A549 (cell line): ENCODE measurements around the gene NEK5. TPM values are rescaled to one million over a fixed set of nuclear protein-coding genes. Genes with fewer than 3 reads are reported as not detected.

Experiments used
- ATAC-seq, 2 experiments: fragments of 200-7000 bp in 1 of 2; fragments of >200 bp in 1 of 2; cut with Nextera tagmentation in 1 of 2; cut with Tn5 transposase in 1 of 2; 3 replicates each; pipeline versions ENCODE4 v1.8.0 to v1.9.1; 2018 to 2020; ENCODE audit warnings: mild to moderate bottlenecking in 1 of 2, moderate library complexity in 1 of 2
- CTCF ChIA-PET: fragments of 300-600 bp; sonication (Branson Sonifier 250); formaldehyde crosslinking; extraction: SDS; loops from one replicate; lab custom pipeline; 2021; ENCODE audit warnings: antibody characterized with exemption, inconsistent platforms; lab: Yijun Ruan, JAX
- POLR2A ChIA-PET: fragments of 350-600 bp; formaldehyde crosslinking; extraction: SDS; loops from one replicate; lab custom pipeline; 2021; ENCODE audit warnings: antibody characterized with exemption, inconsistent platforms; lab: Yijun Ruan, JAX
- DNase-seq, 2 experiments: peaks; one replicate each; pipeline versions ENCODE4 v3.0.0 to v3.0.0-alpha.2; 2011 to 2016; ENCODE audit warnings: low read depth in 1 of 2, low spot score in 1 of 2
- FAIRE-seq: peaks from 2 replicates; lab custom pipeline; 2011; peaks lifted over from hg19 to GRCh38; lab: Jason Lieb, UNC
- H3K27ac ChIP-seq, 2 experiments: fragments of >200 bp; sonication (Bioruptor Twin); formaldehyde crosslinking; 3 replicates each; pipeline ENCODE4 v1.5.1; 2016 to 2017
- H3K4me1 ChIP-seq: fragments of >200 bp; sonication (Bioruptor Twin); formaldehyde crosslinking; 3 replicates; pipeline ENCODE4 v1.6.1; 2016
- H3K4me2 ChIP-seq: fragments of >200 bp; sonication (Bioruptor Twin); formaldehyde crosslinking; 3 replicates; pipeline ENCODE4 v1.6.1; 2016
- H3K4me3 ChIP-seq: fragments of >200 bp; sonication (Bioruptor Twin); formaldehyde crosslinking; 3 replicates; pipeline ENCODE4 v1.5.1; 2016
- H3K9me3 ChIP-seq: fragments of >200 bp; sonication (Bioruptor Twin); formaldehyde crosslinking; 3 replicates; pipeline ENCODE4 v1.6.1; 2016
- BCL3 ChIP-seq: fragments of >200 bp; sonication (Bioruptor Twin); formaldehyde crosslinking; IDR thresholded peaks from 3 replicates; pipeline ENCODE4 v1.6.1; 2016
- CEBPB ChIP-seq, 2 experiments: fragments of >200 bp in 1 of 2; sonication (Bioruptor Twin) in 1 of 2; formaldehyde crosslinking in 1 of 2; IDR thresholded peaks; 2 replicates each; pipeline ENCODE4 v1.6.1; 2012 to 2016
- CHD2 ChIP-seq: fragments of 150-350 bp; IDR thresholded peaks from 2 replicates; pipeline ENCODE4 v1.6.1; 2014; ENCODE audit warnings: low read length; ENCODE audit not compliant: partially characterized antibody
- ESRRA ChIP-seq: fragments of 150-350 bp; IDR thresholded peaks from 2 replicates; pipeline ENCODE4 v1.6.1; 2014; ENCODE audit warnings: mild to moderate bottlenecking, low read length, borderline replicate concordance
- FOSB ChIP-seq: fragments of 250-450 bp; sonication (Bioruptor Pico); IDR thresholded peaks from 2 replicates; pipeline ENCODE4 v1.5.0; 2020; ENCODE audit warnings: mild to moderate bottlenecking, moderate library complexity
- FOSL2 ChIP-seq, 2 experiments: fragments of 450-650 bp in 1 of 2; fragments of >200 bp in 1 of 2; sonication (Bioruptor Twin) in 1 of 2; formaldehyde crosslinking; IDR thresholded peaks; 2 replicates each; pipeline versions ENCODE4 v1.5.0 to v1.6.1; 2016 to 2020; ENCODE audit warnings: mild to moderate bottlenecking in 1 of 2, moderate library complexity in 1 of 2
- FOXS1 ChIP-seq: fragments of 250-450 bp; sonication (Bioruptor Pico); IDR thresholded peaks from 2 replicates; pipeline ENCODE4 v1.5.0; 2020; ENCODE audit warnings: mild to moderate bottlenecking, moderate library complexity
- HDAC2 ChIP-seq: fragments of 200-600 bp; sonication (generic); IDR thresholded peaks from 2 replicates; pipeline ENCODE4 v1.6.1; 2016
- HMGXB4 ChIP-seq: fragments of 250-450 bp; sonication (Bioruptor Pico); IDR thresholded peaks from 2 replicates; pipeline ENCODE4 v1.5.0; 2021; ENCODE audit warnings: mild to moderate bottlenecking, moderate library complexity, borderline replicate concordance
- HOXA7 ChIP-seq: fragments of 250-450 bp; sonication (Bioruptor Pico); IDR thresholded peaks from 2 replicates; pipeline ENCODE4 v1.5.0; 2020; ENCODE audit warnings: mild to moderate bottlenecking, moderate library complexity
- HOXB13 ChIP-seq: fragments of 250-450 bp; sonication (Bioruptor Pico); IDR thresholded peaks from 2 replicates; pipeline ENCODE4 v1.5.0; 2020; ENCODE audit warnings: low read depth, mild to moderate bottlenecking, moderate library complexity
- HOXB5 ChIP-seq: fragments of 250-450 bp; sonication (Bioruptor Pico); IDR thresholded peaks from 2 replicates; pipeline ENCODE4 v1.5.0; 2020; ENCODE audit warnings: mild to moderate bottlenecking, moderate library complexity
- JUNB ChIP-seq: fragments of >200 bp; sonication (Bioruptor Twin); formaldehyde crosslinking; IDR thresholded peaks from 2 replicates; pipeline ENCODE4 v1.6.1; 2016
- KDM1A ChIP-seq: fragments of 200-600 bp; sonication (generic); IDR thresholded peaks from 2 replicates; pipeline ENCODE4 v1.6.1; 2016; ENCODE audit warnings: low read depth, mild to moderate bottlenecking
- MAX ChIP-seq: IDR thresholded peaks from 2 replicates; pipeline ENCODE4 v1.6.1; 2012
- MYC ChIP-seq: IDR thresholded peaks from 2 replicates; pipeline ENCODE4 v1.6.1; 2012; ENCODE audit warnings: mild to moderate bottlenecking, inconsistent platforms, low read length, improper control_type of control experiment, borderline replicate concordance
- NPAS2 ChIP-seq: fragments of 250-450 bp; sonication (Bioruptor Pico); IDR thresholded peaks from 2 replicates; pipeline ENCODE4 v1.8.0; 2022; ENCODE audit warnings: mild to moderate bottlenecking, moderate library complexity, borderline replicate concordance
- PHF8 ChIP-seq: fragments of 200-600 bp; sonication (generic); IDR thresholded peaks from 2 replicates; pipeline ENCODE4 v1.6.1; 2016; ENCODE audit warnings: low read depth, mild to moderate bottlenecking, antibody characterized with exemption, moderate library complexity, borderline replicate concordance
- POLR2A ChIP-seq: IDR thresholded peaks from 2 replicates; pipeline ENCODE4 v1.6.1; 2012; ENCODE audit warnings: mild to moderate bottlenecking, low read length
- RNF2 ChIP-seq: fragments of 200-600 bp; sonication (generic); IDR thresholded peaks from 2 replicates; pipeline ENCODE4 v1.6.1; 2016; ENCODE audit warnings: low read depth, mild to moderate bottlenecking, antibody characterized with exemption, moderate library complexity, borderline replicate concordance
- ZC3H11A ChIP-seq: fragments of 450-650 bp; IDR thresholded peaks from 2 replicates; pipeline ENCODE4 v1.6.1; 2014; ENCODE audit warnings: antibody characterized with exemption, mild to moderate bottlenecking
- ZFP36 ChIP-seq: fragments of 450-650 bp; IDR thresholded peaks from 2 replicates; pipeline ENCODE4 v1.6.1; 2014; ENCODE audit warnings: borderline replicate concordance; ENCODE audit not compliant: partially characterized antibody
- ZSCAN20 ChIP-seq: fragments of 250-450 bp; sonication (Bioruptor Pico); IDR thresholded peaks from 2 replicates; pipeline ENCODE4 v1.8.0; 2022; ENCODE audit warnings: mild to moderate bottlenecking, moderate library complexity
- WGBS: methylation state at CpG from one replicate; pipeline ENCODE4 v1.1.6; 2017; ENCODE audit errors: missing lambda C conversion rate; 5-methylcytosine and 5-hydroxymethylcytosine counted together
- polyA plus RNA-seq, 4 experiments: library from polyadenylated mRNA; depleted of rRNA in 3 of 4; stranded (reverse); fragments of >200 nt; fragmentation: RNase III in 1 of 4; extraction: RNeasy Plus Mini Kit Qiagen cat#74134 plus additional on column Dnase treatment in 1 of 4; gene quantifications; 2 replicates in 3 of 4; 3 replicates in 1 of 4; pipeline ENCODE4 v1.2.3, GENCODE V29; 2011 to 2017
- TF ChIP-seq, protein P1 (sequence below): fragments of >200 bp; sonication (Bioruptor Twin); formaldehyde crosslinking; IDR thresholded peaks from 2 replicates; pipeline ENCODE4 v1.6.1; 2016
- TF ChIP-seq, protein P2 (sequence below): fragments of 150-350 bp; IDR thresholded peaks from 2 replicates; pipeline ENCODE4 v1.6.1; 2014; ENCODE audit warnings: low read depth, mild to moderate bottlenecking, low read length
- TF ChIP-seq, protein P3 (sequence below): IDR thresholded peaks from 2 replicates; pipeline ENCODE4 v1.6.1; 2012; ENCODE audit warnings: low read depth, borderline replicate concordance
- TF ChIP-seq, protein P4 (sequence below): fragments of >200 bp; sonication (Bioruptor Twin); formaldehyde crosslinking; IDR thresholded peaks from 3 replicates; pipeline ENCODE4 v1.5.1; 2016

NEK5 gene
- polyA plus RNA-seq, 2 of the 4 experiments (the other 2 are of a cell fraction) = 0.08 to 0.23 TPM

- TF ChIP-seq HOXB5 = no peak
- no peak for TF ChIP-seq HOXB13 (CRISPR knock-in tag)
- TF ChIP-seq JUNB = no peak
Measured at GRCh38 chr13:52097197-52097596, 31.7 kb downstream of the NEK5 start (continued).

DNA sequence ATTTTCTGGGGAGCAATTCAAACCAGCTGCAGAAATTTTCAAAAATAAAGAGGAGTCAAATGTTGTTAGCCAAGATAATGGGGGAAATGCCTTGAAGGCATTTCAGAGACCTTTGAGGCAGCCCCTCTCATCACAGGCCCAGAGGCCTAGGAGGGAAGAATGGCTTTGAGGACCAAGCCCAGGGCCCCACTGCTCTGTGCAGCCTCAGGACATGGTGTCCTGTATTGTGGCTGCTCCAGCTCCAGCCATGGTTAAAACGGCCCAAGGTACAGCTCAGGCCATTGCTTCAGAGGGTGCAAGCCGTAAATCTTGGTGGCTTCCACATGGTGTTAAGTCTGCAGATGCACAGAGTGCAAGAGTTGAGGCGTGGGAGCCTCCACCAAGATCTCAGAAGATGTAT lies 32.1 kb downstream of the NEK5 start:
- no peak for TF ChIP-seq MAX
- TF ChIP-seq MYC = no peak
- no peak for TF ChIP-seq NPAS2 (CRISPR knock-in tag)
- TF ChIP-seq, protein P1, sequence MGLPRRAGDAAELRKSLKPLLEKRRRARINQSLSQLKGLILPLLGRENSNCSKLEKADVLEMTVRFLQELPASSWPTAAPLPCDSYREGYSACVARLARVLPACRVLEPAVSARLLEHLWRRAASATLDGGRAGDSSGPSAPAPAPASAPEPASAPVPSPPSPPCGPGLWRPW = no peak
- no peak for TF ChIP-seq BCL3
- TF ChIP-seq ESRRA = no peak
- TF ChIP-seq FOXS1 (CRISPR knock-in tag) = no peak
- no peak for TF ChIP-seq FOSL2 (IDR thresholded peaks at IDR 0.05)
- TF ChIP-seq FOSL2 (CRISPR knock-in tag; IDR thresholded peaks at IDR 0.05) = no peak
- no peak for TF ChIP-seq CEBPB (IDR thresholded peaks at IDR 0.05)
- TF ChIP-seq PHF8 = no peak
- TF ChIP-seq HDAC2 = no peak
- TF ChIP-seq, protein P2, sequence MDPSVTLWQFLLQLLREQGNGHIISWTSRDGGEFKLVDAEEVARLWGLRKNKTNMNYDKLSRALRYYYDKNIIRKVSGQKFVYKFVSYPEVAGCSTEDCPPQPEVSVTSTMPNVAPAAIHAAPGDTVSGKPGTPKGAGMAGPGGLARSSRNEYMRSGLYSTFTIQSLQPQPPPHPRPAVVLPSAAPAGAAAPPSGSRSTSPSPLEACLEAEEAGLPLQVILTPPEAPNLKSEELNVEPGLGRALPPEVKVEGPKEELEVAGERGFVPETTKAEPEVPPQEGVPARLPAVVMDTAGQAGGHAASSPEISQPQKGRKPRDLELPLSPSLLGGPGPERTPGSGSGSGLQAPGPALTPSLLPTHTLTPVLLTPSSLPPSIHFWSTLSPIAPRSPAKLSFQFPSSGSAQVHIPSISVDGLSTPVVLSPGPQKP = no peak
- TF ChIP-seq, all 56 proteins: peak for 0
- POLR2A ChIA-PET = no interaction called here
- 13% methylated on average over 3 of the region's 3 CpGs for WGBS
- H3K4me2 ChIP-seq = no peak overlapping the region
- H3K4me1 ChIP-seq = no peaks in the 10 kb centered on the region
- no peak overlapping the region for H3K4me3 ChIP-seq
- CTCF ChIA-PET = no interaction called here
- ATAC-seq (no peak), FAIRE-seq (no peak), DNase-seq (no peak)
- H3K27ac ChIP-seq = no peak overlapping the region
- no peaks in the 10 kb centered on the region for H3K9me3 ChIP-seq

- H3K9me3 ChIP-seq = no peaks in the 10 kb centered on the region
- DNase-seq (no peak), FAIRE-seq (no peak), ATAC-seq (no peak)
- H3K4me3 ChIP-seq = no peak overlapping the region
- TF ChIP-seq POLR2A (no peak), FOXS1 (CRISPR knock-in tag) (no peak), BCL3 (no peak), ZFP36 (no peak), CEBPB (IDR thresholded peaks at IDR 0.05) (no peak), FOSB (CRISPR knock-in tag) (no peak), ZC3H11A (no peak), ZSCAN20 (CRISPR knock-in tag) (no peak), HMGXB4 (CRISPR knock-in tag) (no peak), KDM1A (no peak), RNF2 (no peak), CHD2 (no peak), HOXA7 (no peak)
- TF ChIP-seq, protein P3, sequence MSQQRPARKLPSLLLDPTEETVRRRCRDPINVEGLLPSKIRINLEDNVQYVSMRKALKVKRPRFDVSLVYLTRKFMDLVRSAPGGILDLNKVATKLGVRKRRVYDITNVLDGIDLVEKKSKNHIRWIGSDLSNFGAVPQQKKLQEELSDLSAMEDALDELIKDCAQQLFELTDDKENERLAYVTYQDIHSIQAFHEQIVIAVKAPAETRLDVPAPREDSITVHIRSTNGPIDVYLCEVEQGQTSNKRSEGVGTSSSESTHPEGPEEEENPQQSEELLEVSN = no peak
- TF ChIP-seq, protein P4, sequence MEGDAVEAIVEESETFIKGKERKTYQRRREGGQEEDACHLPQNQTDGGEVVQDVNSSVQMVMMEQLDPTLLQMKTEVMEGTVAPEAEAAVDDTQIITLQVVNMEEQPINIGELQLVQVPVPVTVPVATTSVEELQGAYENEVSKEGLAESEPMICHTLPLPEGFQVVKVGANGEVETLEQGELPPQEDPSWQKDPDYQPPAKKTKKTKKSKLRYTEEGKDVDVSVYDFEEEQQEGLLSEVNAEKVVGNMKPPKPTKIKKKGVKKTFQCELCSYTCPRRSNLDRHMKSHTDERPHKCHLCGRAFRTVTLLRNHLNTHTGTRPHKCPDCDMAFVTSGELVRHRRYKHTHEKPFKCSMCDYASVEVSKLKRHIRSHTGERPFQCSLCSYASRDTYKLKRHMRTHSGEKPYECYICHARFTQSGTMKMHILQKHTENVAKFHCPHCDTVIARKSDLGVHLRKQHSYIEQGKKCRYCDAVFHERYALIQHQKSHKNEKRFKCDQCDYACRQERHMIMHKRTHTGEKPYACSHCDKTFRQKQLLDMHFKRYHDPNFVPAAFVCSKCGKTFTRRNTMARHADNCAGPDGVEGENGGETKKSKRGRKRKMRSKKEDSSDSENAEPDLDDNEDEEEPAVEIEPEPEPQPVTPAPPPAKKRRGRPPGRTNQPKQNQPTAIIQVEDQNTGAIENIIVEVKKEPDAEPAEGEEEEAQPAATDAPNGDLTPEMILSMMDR = no peak
- no peak overlapping the region for H3K27ac ChIP-seq
- ChIA-PET CTCF (no interaction called here), POLR2A (no interaction called here)
- H3K4me1 ChIP-seq = no peaks in the 10 kb centered on the region
- WGBS = 55% methylated on average over 2 of the region's 2 CpGs
- H3K4me2 ChIP-seq = no peak overlapping the region
Measured at GRCh38 chr13:52096062-52096461, 32.8 kb downstream of the NEK5 start.
